HG02943 (cell line): ENCODE results near the gene RANGAP1.
"Not testable (repeated sequence)": the region's sequence is repeated elsewhere in the genome, so short reads cannot be mapped to it uniquely, and the experiment has no call there.

Source experiments
- ATAC-seq: cut with Tn5 transposase; IDR thresholded peaks from one replicate; pipeline ENCODE4 v1.9.1; 2021; ENCODE audit warnings: mild to moderate bottlenecking, low read depth, moderate library complexity; ENCODE audit not compliant: unreplicated experiment

RANGAP1 gene

GRCh38 chr22:41261541-41262249 is 24.3 kb downstream of the RANGAP1 start:
- no peak for ATAC-seq

DNA sequence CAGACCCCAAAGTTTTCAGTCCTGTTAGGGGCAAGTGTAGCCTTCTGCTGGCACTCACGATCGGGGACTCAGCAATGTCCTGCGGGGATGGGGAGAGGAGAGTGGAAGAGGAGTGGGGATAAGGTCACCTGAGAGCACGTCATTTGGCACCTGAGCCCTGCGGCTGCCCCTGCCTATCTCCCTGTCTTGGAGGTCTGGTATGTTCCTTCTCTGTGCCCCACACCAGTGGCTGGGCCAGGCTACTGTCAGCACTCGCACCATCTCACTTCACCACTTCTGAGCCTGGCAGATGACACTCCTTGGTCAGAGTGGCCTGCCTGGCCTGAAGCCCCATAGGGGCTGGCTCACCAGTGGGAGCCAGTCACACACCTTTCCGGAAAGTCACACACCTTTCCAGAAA is 25.1 kb downstream of the RANGAP1 start:
- ATAC-seq: no peak

GRCh38 chr22:41259756-41260155 is 26.2 kb downstream of the RANGAP1 start:
- ATAC-seq: not testable (repeated sequence)

GRCh38 chr22:41257696-41258095 is 28.3 kb downstream of the RANGAP1 start:
- ATAC-seq: no peak

- ATAC-seq: no peak
These were observed 29.4 kb downstream of the RANGAP1 start for GRCh38 chr22:41256254-41257253.

DNA sequence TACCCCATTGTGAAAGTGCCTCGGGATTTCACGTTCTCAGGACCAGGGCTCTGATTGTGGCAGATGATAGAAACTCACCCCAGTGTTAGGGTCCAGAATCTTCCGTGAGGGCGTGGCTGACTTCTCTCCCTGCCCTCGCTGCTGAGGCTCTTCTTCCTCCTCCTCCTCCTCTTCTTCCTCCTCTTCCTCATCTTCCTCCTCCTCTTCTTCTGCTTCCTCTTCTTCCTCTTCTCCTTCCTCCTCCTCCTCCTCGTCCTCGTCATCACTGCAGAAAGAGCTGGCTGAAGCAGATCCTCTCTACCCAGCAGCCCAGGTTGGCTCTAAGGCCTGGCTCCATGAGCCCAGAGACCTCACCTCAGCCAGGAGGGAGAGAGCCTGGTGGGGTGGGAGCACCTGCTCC is 31.8 kb downstream of the RANGAP1 start:
- ATAC-seq: no peak

- no peak for ATAC-seq
These were observed 33.6 kb downstream of the RANGAP1 start for GRCh38 chr22:41252365-41252764.

- no peak for ATAC-seq
These were observed 35.9 kb downstream of the RANGAP1 start for GRCh38 chr22:41250127-41250526.

GRCh38 chr22:41249442-41249841 is 36.5 kb downstream of the RANGAP1 start:
- no peak for ATAC-seq

GRCh38 chr22:41248758-41249157 is 37.2 kb downstream of the RANGAP1 start:
- ATAC-seq: no peak

- ATAC-seq: no peak
These were observed 37.7 kb downstream of the RANGAP1 start for GRCh38 chr22:41248314-41248713.

GRCh38 chr22:41247703-41248102 is 38.3 kb downstream of the RANGAP1 start:
- no peak for ATAC-seq

DNA sequence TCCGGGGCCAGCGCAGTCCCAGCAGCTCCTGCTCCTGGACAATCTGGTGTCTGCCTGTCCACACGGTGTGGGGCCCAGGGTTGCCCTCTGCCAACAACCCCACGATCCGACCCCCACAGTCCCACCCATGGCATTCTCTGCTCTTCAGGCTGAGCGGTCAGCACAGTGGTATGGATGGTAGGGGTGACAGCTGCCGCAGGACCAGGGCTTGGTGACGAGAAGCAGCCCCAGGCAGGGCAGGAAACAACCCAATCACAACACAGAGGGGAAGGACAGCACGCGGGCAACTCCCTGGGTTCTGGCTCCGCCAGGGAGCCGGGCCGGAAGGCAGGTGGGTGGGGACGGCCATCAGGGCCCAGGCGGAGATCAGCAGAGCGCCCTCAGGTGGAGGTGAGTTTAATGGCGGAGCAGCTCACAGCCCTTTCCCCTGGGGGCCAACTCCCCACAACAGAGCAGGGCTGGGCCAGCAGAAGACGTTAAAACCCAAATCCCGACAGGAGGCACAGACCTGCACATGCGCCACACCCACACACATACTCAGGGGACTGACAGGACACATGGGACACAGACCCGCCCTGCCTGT is 40.0 kb downstream of the RANGAP1 start:
- ATAC-seq: no peak

DNA sequence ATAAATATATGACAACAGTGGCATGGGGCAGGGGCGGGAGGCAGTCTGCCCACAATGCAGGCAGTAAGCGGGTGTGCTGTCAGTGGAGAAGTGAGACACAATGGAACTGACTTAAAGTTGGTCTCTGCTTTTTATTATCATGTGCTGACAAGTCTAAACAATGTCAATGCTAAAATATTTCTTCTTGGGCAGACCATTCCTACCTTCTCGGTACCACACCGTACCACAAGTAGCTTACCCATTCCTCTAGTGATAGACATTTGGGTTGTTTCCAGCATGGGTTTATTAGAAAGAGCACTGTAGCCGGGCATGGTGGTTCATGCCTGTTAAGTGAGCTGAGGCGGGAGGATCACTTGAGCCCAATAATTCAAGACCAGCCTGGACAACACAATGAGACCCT is 42.6 kb downstream of the RANGAP1 start:
- no peak for ATAC-seq

GRCh38 chr22:41242396-41243117 is 43.4 kb downstream of the RANGAP1 start:
- ATAC-seq: no peak

- ATAC-seq: no peak
These were observed 44.8 kb downstream of the RANGAP1 start for GRCh38 chr22:41241133-41241676.

GRCh38 chr22:41240377-41241132 is 45.4 kb downstream of the RANGAP1 start, which contains the start of gene CHADL:
CHADL (minus strand) TSS chr22:41240931; CDS start chr22:41240881, 50 bp downstream.
- no peak for ATAC-seq

GRCh38 chr22:41239443-41240128 is 46.4 kb downstream of the RANGAP1 start:
- no peak for ATAC-seq
